ENCODE data around the gene FERMT3. TPM values are rescaled to one million over a fixed set of nuclear protein-coding genes. Genes with fewer than 3 reads are reported as not detected.

FERMT3 gene
- total and polyA plus RNA-seq, 2 of the 8 experiments (the other 6 are each of a cell fraction or from before 2014, with no cell fraction given), result 1.4 to 3.7 TPM

- no peak for TF ChIP-seq CHD7 (IDR thresholded peaks at IDR 0.05; ENCODE audit: insufficient replicate concordance, low read length)
- no peak for TF ChIP-seq NANOG (IDR thresholded peaks at IDR 0.05; ENCODE audit: insufficient read depth, low read depth, low read length, poor library complexity, severe bottlenecking)
- no peak for TF ChIP-seq YY1 (IDR thresholded peaks at IDR 0.05; ENCODE audit: low read depth, low read length)
- no peak for TF ChIP-seq CHD1 (IDR thresholded peaks at IDR 0.05; ENCODE audit: low read depth, low read length)
- no peak for TF ChIP-seq HDAC6 (IDR thresholded peaks at IDR 0.05; ENCODE audit: low read depth, low read length)
- no peak for TF ChIP-seq CREB1 (IDR thresholded peaks at IDR 0.05)
- TF ChIP-seq CBX8 (IDR thresholded peaks at IDR 0.05; ENCODE audit: borderline replicate concordance, low read depth, low read length), result no peak
- TF ChIP-seq SP1 (IDR thresholded peaks at IDR 0.05; ENCODE audit: low read depth, low read length), result no peak
Measured at GRCh38 chr11:64220271-64220670, 13.8 kb downstream of the FERMT3 start (continued).

All from H1 (cell line).